Measurements from ENCODE around the gene RMC1.

DNA sequence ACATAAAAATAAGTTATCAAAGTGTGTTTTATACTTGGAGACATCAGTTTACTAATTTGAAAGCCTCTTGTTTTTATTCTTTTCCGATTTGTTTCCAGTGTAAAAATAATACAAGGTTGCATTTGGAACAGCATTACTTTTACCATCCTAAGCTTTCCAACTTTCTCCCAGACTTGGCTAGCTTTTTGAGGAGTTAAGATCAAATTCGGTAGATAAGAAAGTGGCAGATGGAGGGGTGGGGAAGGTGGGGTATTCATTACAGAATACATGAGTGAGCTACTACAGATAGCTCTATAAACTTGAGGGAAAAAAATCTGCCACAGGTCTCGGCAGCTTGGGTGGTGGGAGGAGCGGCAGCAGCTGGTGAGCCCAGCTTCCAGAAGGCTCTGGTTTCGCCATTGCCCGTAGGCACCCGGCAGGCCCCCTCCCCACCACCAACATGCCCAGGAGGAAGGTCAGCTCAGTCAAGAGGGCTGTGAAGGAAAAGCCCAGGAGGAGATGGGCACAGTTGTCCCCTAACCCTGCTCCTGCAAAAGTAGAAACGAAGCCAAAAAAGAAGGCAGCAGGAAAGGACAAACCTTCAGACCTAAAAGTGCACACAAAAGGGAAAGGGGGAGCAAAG lies 18.6 kb upstream of the RMC1 start:
- no peak for TF ChIP-seq EZH2 (IDR thresholded peaks at IDR 0.05; ENCODE audit: insufficient read depth, low read length)
- TF ChIP-seq, protein P1, sequence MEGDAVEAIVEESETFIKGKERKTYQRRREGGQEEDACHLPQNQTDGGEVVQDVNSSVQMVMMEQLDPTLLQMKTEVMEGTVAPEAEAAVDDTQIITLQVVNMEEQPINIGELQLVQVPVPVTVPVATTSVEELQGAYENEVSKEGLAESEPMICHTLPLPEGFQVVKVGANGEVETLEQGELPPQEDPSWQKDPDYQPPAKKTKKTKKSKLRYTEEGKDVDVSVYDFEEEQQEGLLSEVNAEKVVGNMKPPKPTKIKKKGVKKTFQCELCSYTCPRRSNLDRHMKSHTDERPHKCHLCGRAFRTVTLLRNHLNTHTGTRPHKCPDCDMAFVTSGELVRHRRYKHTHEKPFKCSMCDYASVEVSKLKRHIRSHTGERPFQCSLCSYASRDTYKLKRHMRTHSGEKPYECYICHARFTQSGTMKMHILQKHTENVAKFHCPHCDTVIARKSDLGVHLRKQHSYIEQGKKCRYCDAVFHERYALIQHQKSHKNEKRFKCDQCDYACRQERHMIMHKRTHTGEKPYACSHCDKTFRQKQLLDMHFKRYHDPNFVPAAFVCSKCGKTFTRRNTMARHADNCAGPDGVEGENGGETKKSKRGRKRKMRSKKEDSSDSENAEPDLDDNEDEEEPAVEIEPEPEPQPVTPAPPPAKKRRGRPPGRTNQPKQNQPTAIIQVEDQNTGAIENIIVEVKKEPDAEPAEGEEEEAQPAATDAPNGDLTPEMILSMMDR (IDR thresholded peaks at IDR 0.05; ENCODE audit: insufficient read depth, low read depth, low read length): no peak

Measured in astrocyte (in vitro differentiated cells and primary cell).